Brain microvascular endothelial cell (primary cell): ENCODE results near the gene TMEM143.
"Not testable (repeated sequence)": the region's sequence is repeated elsewhere in the genome, so short reads cannot be mapped to it uniquely, and the experiment has no call there.

Source experiments
- DNase-seq: peaks from one replicate; pipeline ENCODE4 v3.0.0-alpha.2; 2020
- H3K27ac ChIP-seq: fragments of 250-450 bp; sonication (Bioruptor Pico); 2 replicates; pipeline ENCODE4 v1.5.1; 2020; ENCODE audit warnings: mild to moderate bottlenecking, moderate library complexity
- H3K27me3 ChIP-seq: fragments of 250-450 bp; sonication (Bioruptor Pico); replicated peaks from 2 replicates; pipeline ENCODE4 v1.5.1; 2020; ENCODE audit warnings: mild to moderate bottlenecking
- H3K36me3 ChIP-seq: fragments of 250-450 bp; sonication (Bioruptor Pico); replicated peaks from 2 replicates; pipeline ENCODE4 v1.5.1; 2020; ENCODE audit warnings: mild to moderate bottlenecking
- H3K4me3 ChIP-seq: 2 replicates; pipeline ENCODE4 v1.5.1; 2011; ENCODE audit warnings: low read depth, mild to moderate bottlenecking, control low read depth, low read length, moderate library complexity
- in situ Hi-C: cut with HindIII; loops from 2 replicates; pipeline ENCODE4 v1.10.0; 2017; ENCODE audit warnings: low sequenced_read_pairs, low pct_ligation_motif_present
- TF ChIP-seq, protein P1 (sequence below): IDR thresholded peaks from 2 replicates; pipeline ENCODE4 v1.5.1; 2011; ENCODE audit warnings: low read depth, mild to moderate bottlenecking, moderate library complexity, low read length, control low read depth, inconsistent platforms; ENCODE audit errors: missing control alignments

Gene TMEM143

DNA sequence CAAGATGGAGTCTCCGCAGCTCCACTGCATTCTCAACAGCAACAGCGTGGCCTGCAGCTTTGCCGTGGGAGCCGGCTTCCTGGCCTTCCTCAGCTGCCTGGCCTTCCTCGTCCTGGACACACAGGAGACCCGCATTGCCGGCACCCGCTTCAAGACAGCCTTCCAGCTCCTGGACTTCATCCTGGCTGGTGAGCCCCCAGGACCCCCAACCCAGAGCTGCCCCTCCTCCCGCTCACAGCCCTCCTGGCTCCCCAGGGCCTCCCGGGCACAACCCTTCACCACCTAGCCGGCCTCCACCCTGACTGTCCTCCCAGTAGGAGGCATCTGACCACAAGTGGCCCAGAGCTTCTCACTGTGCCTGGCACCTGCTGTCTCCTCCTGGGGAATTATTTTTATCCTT is 9.8 kb upstream of the TMEM143 start:
- Histone ChIP-seq H3K27ac (no peak overlapping the region), H3K27me3 (no peaks in the 10 kb centered on the region), H3K36me3 (no peaks in the 10 kb centered on the region), H3K4me3 (no peak overlapping the region)
- DNase-seq = no peak
- in situ Hi-C loops = no loop called here
- TF ChIP-seq, protein P1, sequence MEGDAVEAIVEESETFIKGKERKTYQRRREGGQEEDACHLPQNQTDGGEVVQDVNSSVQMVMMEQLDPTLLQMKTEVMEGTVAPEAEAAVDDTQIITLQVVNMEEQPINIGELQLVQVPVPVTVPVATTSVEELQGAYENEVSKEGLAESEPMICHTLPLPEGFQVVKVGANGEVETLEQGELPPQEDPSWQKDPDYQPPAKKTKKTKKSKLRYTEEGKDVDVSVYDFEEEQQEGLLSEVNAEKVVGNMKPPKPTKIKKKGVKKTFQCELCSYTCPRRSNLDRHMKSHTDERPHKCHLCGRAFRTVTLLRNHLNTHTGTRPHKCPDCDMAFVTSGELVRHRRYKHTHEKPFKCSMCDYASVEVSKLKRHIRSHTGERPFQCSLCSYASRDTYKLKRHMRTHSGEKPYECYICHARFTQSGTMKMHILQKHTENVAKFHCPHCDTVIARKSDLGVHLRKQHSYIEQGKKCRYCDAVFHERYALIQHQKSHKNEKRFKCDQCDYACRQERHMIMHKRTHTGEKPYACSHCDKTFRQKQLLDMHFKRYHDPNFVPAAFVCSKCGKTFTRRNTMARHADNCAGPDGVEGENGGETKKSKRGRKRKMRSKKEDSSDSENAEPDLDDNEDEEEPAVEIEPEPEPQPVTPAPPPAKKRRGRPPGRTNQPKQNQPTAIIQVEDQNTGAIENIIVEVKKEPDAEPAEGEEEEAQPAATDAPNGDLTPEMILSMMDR = no peak

DNA sequence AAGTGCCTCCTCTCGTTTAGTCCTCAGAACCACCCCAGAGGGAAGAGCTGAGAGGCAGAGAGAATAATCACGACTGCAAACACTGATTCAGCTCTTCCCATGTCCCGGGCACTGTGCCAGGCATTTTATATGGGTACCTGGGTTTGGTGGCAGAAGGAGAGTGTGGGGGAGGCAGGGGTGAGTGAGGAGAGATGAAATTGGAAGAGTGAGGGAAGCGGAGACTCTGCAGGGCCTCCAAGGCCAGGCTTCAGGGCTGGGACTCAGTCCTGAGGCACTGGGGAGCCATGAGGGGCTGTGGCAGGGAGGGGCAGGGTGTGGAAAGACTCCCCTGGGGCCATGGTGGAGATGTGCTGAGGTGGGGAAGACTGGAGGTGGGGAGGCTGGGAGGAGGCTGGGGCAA is 9.2 kb upstream of the TMEM143 start:
- no peak for DNase-seq
- in situ Hi-C loops = no loop called here
- Histone ChIP-seq H3K4me3 (no peak overlapping the region), H3K36me3 (no peaks in the 10 kb centered on the region), H3K27ac (no peak overlapping the region), H3K27me3 (no peaks in the 10 kb centered on the region)
- TF ChIP-seq, protein P1 = no peak

DNA sequence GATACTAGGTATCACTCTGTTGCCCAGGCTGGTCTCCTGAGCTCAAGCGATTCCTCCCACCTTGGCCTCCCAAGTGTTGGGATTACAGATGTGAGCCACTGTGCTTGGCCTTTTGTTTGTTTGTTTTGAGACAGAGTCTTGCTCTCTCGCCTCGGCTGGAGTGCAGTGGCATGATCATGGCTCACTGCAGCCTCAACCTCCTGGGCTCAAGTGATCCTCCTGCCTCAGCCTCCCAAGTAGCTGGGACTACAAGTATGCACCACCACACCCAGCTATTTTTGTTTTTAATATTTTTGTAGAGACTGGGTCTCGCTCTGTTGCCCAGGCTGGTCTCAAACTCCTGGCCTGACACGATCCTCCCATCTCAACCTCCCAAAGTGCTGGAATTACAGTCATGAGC is 8.0 kb upstream of the TMEM143 start:
- H3K36me3 ChIP-seq, DNase-seq, H3K27ac ChIP-seq, in situ Hi-C loops, H3K27me3 ChIP-seq, H3K4me3 ChIP-seq: not testable (repeated sequence)

DNA sequence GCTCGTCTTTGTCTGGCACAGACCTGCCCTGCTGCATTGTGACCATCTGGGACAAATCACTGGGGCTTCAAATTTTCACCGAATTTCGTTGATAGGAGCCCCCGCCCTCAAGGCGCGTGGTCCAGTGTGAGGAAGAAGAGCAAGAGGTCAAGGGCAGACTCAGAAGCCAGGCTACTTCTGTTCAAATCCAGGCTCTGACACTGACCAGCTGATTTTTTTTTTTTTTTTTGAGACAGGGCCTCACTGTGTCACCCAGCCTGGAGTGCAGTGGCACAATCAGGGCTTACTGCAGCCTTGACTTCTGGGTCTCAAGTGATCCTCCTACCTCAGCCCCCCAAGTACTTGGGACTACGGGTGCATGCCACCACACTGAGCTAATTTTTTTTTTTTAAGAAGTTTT is 7.6 kb upstream of the TMEM143 start:
- H3K27me3 ChIP-seq = no peaks in the 10 kb centered on the region
- TF ChIP-seq, protein P1 = no peak
- in situ Hi-C loops = no loop called here

DNA sequence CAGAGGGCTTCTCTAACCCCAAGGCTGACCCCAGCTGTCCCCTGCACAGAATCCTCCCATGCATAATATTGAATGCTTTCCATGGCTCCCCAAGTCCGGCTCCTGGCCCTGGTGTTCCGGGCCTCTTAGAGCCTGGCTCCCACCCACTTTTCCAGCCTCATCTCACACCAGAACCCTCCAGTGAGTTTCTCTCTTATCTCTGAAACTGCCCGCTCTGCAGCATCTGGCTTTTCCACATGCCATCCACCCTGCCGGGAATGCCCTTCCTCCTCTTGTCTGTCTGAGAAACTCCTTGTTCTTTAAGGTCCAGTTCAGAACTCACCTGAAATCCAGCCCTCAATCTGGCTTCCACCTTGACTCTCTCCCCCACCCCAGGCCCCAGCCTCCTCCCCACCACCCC is 7.2 kb upstream of the TMEM143 start:
- in situ Hi-C loops = no loop called here
- TF ChIP-seq, protein P1 = no peak
- no peaks in the 10 kb centered on the region for H3K36me3 ChIP-seq
- no peak for DNase-seq
- H3K4me3 ChIP-seq = no peak overlapping the region
- no peak overlapping the region for H3K27ac ChIP-seq
- H3K27me3 ChIP-seq = no peaks in the 10 kb centered on the region

More for the DNA sequence above, 7.6 kb upstream of the TMEM143 start:
- Histone ChIP-seq H3K4me3 (no peak overlapping the region), H3K27ac (no peak overlapping the region), H3K36me3 (no peaks in the 10 kb centered on the region)
- no peak for DNase-seq

DNA sequence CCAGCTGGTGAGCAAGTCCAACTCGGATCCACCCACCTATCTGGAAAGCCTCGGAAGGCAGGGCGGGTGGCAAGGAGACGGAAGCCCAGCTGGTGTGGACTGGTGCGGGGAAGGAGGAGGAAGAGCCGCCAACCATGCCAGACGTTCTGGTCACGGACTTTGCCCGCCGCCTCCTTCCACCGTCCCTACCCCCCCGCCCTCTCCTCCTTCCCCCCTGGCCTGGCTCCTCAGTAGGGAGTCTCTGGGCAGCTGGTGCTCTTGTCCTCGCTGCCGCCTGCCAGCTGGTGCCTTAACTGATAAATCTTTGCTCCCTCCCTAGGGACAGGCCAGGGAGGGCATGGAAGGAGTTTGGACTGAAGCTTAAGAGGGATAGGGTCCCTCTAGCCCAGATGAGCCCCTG is 5.2 kb upstream of the TMEM143 start:
- Histone ChIP-seq H3K27me3 (no peaks in the 10 kb centered on the region), H3K36me3 (no peaks in the 10 kb centered on the region), H3K4me3 (no peak overlapping the region), H3K27ac (no peak overlapping the region)
- in situ Hi-C loops = no loop called here
- TF ChIP-seq, protein P1 = no peak
- DNase-seq = no peak
